SK-N-SH treated with all-trans-retinoic acid at 6 μM for 48 hours (cell line): ENCODE measurements around the gene C10orf95.

Source experiments
- ATAC-seq: fragments of 200-7000 bp; cut with Tn5 transposase; 3 replicates; pipeline ENCODE4 v1.9.1; 2020; ENCODE audit warnings: mild to moderate bottlenecking, moderate library complexity
- ARNTL ChIP-seq: fragments of 450-650 bp; formaldehyde crosslinking; IDR thresholded peaks from 2 replicates; pipeline ENCODE4 v1.5.0; 2020; ENCODE audit warnings: low read depth, mild to moderate bottlenecking, moderate library complexity, borderline replicate concordance
- BACH2 ChIP-seq: fragments of 250-450 bp; sonication (Bioruptor Pico); IDR thresholded peaks from 2 replicates; pipeline ENCODE4 v1.9.0; 2021; ENCODE audit warnings: mild to moderate bottlenecking, borderline replicate concordance
- CSRNP3 ChIP-seq: fragments of 250-450 bp; sonication (Bioruptor Pico); IDR thresholded peaks from 2 replicates; pipeline ENCODE4 v1.5.1; 2021; ENCODE audit warnings: mild to moderate bottlenecking, moderate library complexity
- ESRRG ChIP-seq: fragments of 250-450 bp; sonication (Bioruptor Pico); IDR thresholded peaks from 2 replicates; pipeline ENCODE4 v1.6.1; 2021; ENCODE audit warnings: mild to moderate bottlenecking
- ISL1 ChIP-seq: fragments of 250-450 bp; sonication (Bioruptor Pico); IDR thresholded peaks from 2 replicates; pipeline ENCODE4 v2.1.2; 2022; ENCODE audit warnings: mild to moderate bottlenecking, moderate library complexity
- OSR1 ChIP-seq: fragments of 250-450 bp; sonication (Bioruptor Pico); IDR thresholded peaks from 2 replicates; pipeline ENCODE4 v1.8.0; 2022; ENCODE audit warnings: moderate library complexity, mild to moderate bottlenecking, inconsistent platforms
- PATZ1 ChIP-seq: fragments of 250-450 bp; sonication (Bioruptor Pico); IDR thresholded peaks from 2 replicates; pipeline ENCODE4 v1.8.0; 2020; ENCODE audit warnings: mild to moderate bottlenecking, moderate library complexity, borderline replicate concordance
- POU6F1 ChIP-seq: fragments of 250-450 bp; sonication (Bioruptor Pico); IDR thresholded peaks from 2 replicates; pipeline ENCODE4 v1.8.0; 2021; ENCODE audit warnings: low read depth, mild to moderate bottlenecking, moderate library complexity, borderline replicate concordance
- PPARA ChIP-seq: fragments of 250-450 bp; sonication (Bioruptor Pico); IDR thresholded peaks from 2 replicates; pipeline ENCODE4 v1.5.0; 2020; ENCODE audit warnings: mild to moderate bottlenecking, borderline replicate concordance
- RARB ChIP-seq: fragments of 250-450 bp; sonication (Bioruptor Pico); IDR thresholded peaks from 2 replicates; pipeline ENCODE4 v1.8.0; 2021; ENCODE audit warnings: mild to moderate bottlenecking, moderate library complexity
- SNAI2 ChIP-seq: fragments of 250-450 bp; sonication (Bioruptor Pico); IDR thresholded peaks from 2 replicates; pipeline ENCODE4 v1.5.0; 2020; ENCODE audit warnings: mild to moderate bottlenecking, moderate library complexity
- TCF4 ChIP-seq: fragments of 250-450 bp; sonication (Bioruptor Pico); IDR thresholded peaks from 2 replicates; pipeline ENCODE4 v1.8.0; 2021; ENCODE audit warnings: mild to moderate bottlenecking, moderate library complexity, borderline replicate concordance
- TOX ChIP-seq: fragments of 250-450 bp; sonication (Bioruptor Pico); IDR thresholded peaks from 2 replicates; pipeline ENCODE4 v1.8.0; 2021; ENCODE audit warnings: mild to moderate bottlenecking, moderate library complexity, borderline replicate concordance
- TSHZ2 ChIP-seq: fragments of 250-450 bp; sonication (Bioruptor Pico); IDR thresholded peaks from 2 replicates; pipeline ENCODE4 v1.5.0; 2020; ENCODE audit warnings: mild to moderate bottlenecking, moderate library complexity
- ZC3H10 ChIP-seq: fragments of 250-450 bp; sonication (Bioruptor Pico); IDR thresholded peaks from 2 replicates; pipeline ENCODE4 v1.5.1; 2021; ENCODE audit warnings: mild to moderate bottlenecking, moderate library complexity
- ZFP30 ChIP-seq: fragments of 450-650 bp; formaldehyde crosslinking; IDR thresholded peaks from 2 replicates; pipeline ENCODE4 v1.5.0; 2022; ENCODE audit warnings: mild to moderate bottlenecking, moderate library complexity
- ZNF565 ChIP-seq: fragments of 450-650 bp; formaldehyde crosslinking; conservative IDR thresholded peaks from 2 replicates; pipeline ENCODE4 v1.5.0; 2020; ENCODE audit warnings: low read depth, mild to moderate bottlenecking, moderate library complexity

Gene C10orf95

GRCh38 chr10:102480396-102480795 is 29.1 kb upstream of the C10orf95 start (continued):
- TF ChIP-seq OSR1 (CRISPR knock-in tag) (no peak), RARB (no peak)

GRCh38 chr10:102479651-102480050 is 28.3 kb upstream of the C10orf95 start:
- no peak for ATAC-seq
- TF ChIP-seq CSRNP3 = no peak
- no peak for TF ChIP-seq ARNTL (CRISPR knock-in tag)
- TF ChIP-seq ESRRG (CRISPR knock-in tag) = no peak
- TF ChIP-seq ZC3H10 (CRISPR knock-in tag) = no peak

- no peak for ATAC-seq
- no peak for TF ChIP-seq ZC3H10 (CRISPR knock-in tag)
- TF ChIP-seq, all 23 proteins: peak for 0
Measured at GRCh38 chr10:102476466-102477141, 25.3 kb upstream of the C10orf95 start.

GRCh38 chr10:102475451-102476040 is 24.2 kb upstream of the C10orf95 start:
- TF ChIP-seq POU6F1 (CRISPR knock-in tag) (no peak), ESRRG (CRISPR knock-in tag) (no peak), OSR1 (CRISPR knock-in tag) (no peak), TOX (CRISPR knock-in tag) (no peak), TSHZ2 (CRISPR knock-in tag) (no peak), ZNF565 (CRISPR knock-in tag) (no peak), ISL1 (CRISPR knock-in tag) (no peak), ARNTL (CRISPR knock-in tag) (no peak), ZFP30 (CRISPR knock-in tag) (no peak), BACH2 (CRISPR knock-in tag) (no peak), PPARA (CRISPR knock-in tag) (no peak), CSRNP3 (no peak), PATZ1 (CRISPR knock-in tag) (no peak), SNAI2 (CRISPR knock-in tag) (no peak), RARB (no peak), TCF4 (CRISPR knock-in tag) (no peak)

More at GRCh38 chr10:102475451-102476040, 24.2 kb upstream of the C10orf95 start:
- no peak for ATAC-seq
